Activated CD8-positive, alpha-beta T cell treated with anti-CD3 and anti-CD28 coated beads for 36 hours (primary cell): ENCODE results near the gene INTS4. TPM values are rescaled to one million over a fixed set of nuclear protein-coding genes. Genes with fewer than 3 reads are reported as not detected.
"Not testable (repeated sequence)": the region's sequence is repeated elsewhere in the genome, so short reads cannot be mapped to it uniquely, and the experiment has no call there.

ENCODE experiments used
- ATAC-seq: fragments of 200-7000 bp; cut with Tn5 transposase; one replicate; pipeline ENCODE4 v1.10.0; 2021; ENCODE audit warnings: mild to moderate bottlenecking, moderate library complexity
- CTCF ChIA-PET: fragments of 350-600 bp; sonication (Branson Sonifier 250); formaldehyde crosslinking; loops from one replicate; lab custom pipeline; 2021; ENCODE audit warnings: antibody characterized with exemption; lab: Charles Lee
- POLR2A ChIA-PET: fragments of 350-600 bp; sonication (Branson Sonifier 250); formaldehyde crosslinking; loops from one replicate; lab custom pipeline; 2021; ENCODE audit warnings: antibody characterized with exemption; lab: Charles Lee
- DNase-seq: peaks from one replicate; pipeline ENCODE4 v3.0.0-alpha.2; 2020
- H3K27ac Mint-ChIP-seq: one replicate; pipeline ENCODE4 v1.8.0; 2021; ENCODE audit warnings: mild to moderate bottlenecking, mixed read lengths
- H3K27me3 Mint-ChIP-seq: one replicate; pipeline ENCODE4 v1.8.0; 2021; ENCODE audit warnings: mixed read lengths
- H3K36me3 Mint-ChIP-seq: one replicate; pipeline ENCODE4 v1.8.0; 2021; ENCODE audit warnings: low read depth, mixed read lengths
- H3K4me1 Mint-ChIP-seq: one replicate; pipeline ENCODE4 v1.8.0; 2021; ENCODE audit warnings: low read depth, mixed read lengths
- H3K4me3 Mint-ChIP-seq: one replicate; pipeline ENCODE4 v1.8.0; 2021; ENCODE audit warnings: mild to moderate bottlenecking, moderate library complexity, mixed read lengths
- H3K9me3 Mint-ChIP-seq: one replicate; pipeline ENCODE4 v1.8.0; 2021; ENCODE audit warnings: mixed read lengths
- intact Hi-C: fragments of 100-400 bp; cut with micrococcal nuclease; formaldehyde crosslinking; loops from one replicate; pipeline ENCODE4 v1.10.0; 2022
- total RNA-seq, 2 experiments: library from RNA; stranded (reverse); gene quantifications; one replicate each; pipeline ENCODE4 v1.2.3, GENCODE V29; 2021
- TF ChIP-seq, protein P1 (sequence below): fragments of 200-600 bp; IDR thresholded peaks from one replicate; pipeline ENCODE4 v1.8.0; 2022; ENCODE audit warnings: antibody characterized with exemption, mild to moderate bottlenecking

INTS4 gene
- total RNA-seq, 2 experiments from 2014 or later: 44.4 to 45.8 TPM

DNA sequence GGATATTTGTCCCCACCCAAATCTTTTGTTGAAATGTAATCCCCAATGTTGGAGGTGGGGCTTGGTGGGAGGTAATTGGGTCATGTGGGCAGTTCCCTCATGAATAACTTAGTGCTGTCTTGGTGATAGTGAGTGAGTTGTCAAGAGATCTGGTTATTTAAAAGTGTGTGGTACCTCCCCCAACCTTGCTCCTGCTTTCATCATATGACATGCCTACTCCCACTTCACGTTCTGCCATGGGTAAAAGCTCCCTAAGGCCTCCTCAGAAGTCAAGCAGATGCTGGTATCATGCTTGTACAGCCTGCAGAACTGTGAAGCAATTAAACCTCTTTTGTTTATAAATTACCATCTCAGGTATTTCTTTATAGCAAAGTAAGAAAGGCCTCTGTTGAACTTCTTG is 143.0 kb downstream of the INTS4 start:
- H3K9me3 Mint-ChIP-seq: peaks cover 11% of the 10 kb centered on the region
- H3K27me3 Mint-ChIP-seq: no peaks in the 10 kb centered on the region
- CTCF ChIA-PET: no interaction called here
- POLR2A ChIA-PET: interaction anchor here (0.9 kb wide), 1 partner anchor 15 kb away, joined by 3 read pairs; no protein-coding TSS in a partner anchor
- ATAC-seq (no peak), DNase-seq (no peak)
- intact Hi-C loops: no loop called here
- peaks cover 39% of the 10 kb centered on the region for H3K36me3 Mint-ChIP-seq
- no peaks in the 10 kb centered on the region for H3K4me1 Mint-ChIP-seq
- no peak overlapping the region for H3K27ac Mint-ChIP-seq
- TF ChIP-seq, protein P1, sequence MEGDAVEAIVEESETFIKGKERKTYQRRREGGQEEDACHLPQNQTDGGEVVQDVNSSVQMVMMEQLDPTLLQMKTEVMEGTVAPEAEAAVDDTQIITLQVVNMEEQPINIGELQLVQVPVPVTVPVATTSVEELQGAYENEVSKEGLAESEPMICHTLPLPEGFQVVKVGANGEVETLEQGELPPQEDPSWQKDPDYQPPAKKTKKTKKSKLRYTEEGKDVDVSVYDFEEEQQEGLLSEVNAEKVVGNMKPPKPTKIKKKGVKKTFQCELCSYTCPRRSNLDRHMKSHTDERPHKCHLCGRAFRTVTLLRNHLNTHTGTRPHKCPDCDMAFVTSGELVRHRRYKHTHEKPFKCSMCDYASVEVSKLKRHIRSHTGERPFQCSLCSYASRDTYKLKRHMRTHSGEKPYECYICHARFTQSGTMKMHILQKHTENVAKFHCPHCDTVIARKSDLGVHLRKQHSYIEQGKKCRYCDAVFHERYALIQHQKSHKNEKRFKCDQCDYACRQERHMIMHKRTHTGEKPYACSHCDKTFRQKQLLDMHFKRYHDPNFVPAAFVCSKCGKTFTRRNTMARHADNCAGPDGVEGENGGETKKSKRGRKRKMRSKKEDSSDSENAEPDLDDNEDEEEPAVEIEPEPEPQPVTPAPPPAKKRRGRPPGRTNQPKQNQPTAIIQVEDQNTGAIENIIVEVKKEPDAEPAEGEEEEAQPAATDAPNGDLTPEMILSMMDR: no peak
- no peak overlapping the region for H3K4me3 Mint-ChIP-seq

DNA sequence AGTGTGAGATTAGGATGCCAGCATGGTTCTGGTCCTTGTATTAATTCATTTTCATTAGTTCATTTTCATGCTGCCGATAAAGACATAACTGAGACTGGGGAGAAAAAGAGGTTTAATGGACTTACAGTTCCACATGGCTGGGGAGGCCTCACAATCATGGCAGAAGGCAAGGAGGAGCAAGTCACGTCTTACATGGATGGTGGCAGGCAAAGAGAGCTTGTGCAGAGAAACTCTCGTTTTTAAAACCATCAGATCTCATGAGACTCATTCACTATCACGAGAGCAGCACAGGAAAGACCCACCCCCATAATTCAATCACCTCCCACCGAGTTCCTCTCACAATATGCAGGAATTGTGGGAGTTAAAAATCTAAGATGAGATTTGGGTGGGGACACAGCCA is 150.8 kb downstream of the INTS4 start:
- POLR2A ChIA-PET: not testable (repeated sequence)

DNA sequence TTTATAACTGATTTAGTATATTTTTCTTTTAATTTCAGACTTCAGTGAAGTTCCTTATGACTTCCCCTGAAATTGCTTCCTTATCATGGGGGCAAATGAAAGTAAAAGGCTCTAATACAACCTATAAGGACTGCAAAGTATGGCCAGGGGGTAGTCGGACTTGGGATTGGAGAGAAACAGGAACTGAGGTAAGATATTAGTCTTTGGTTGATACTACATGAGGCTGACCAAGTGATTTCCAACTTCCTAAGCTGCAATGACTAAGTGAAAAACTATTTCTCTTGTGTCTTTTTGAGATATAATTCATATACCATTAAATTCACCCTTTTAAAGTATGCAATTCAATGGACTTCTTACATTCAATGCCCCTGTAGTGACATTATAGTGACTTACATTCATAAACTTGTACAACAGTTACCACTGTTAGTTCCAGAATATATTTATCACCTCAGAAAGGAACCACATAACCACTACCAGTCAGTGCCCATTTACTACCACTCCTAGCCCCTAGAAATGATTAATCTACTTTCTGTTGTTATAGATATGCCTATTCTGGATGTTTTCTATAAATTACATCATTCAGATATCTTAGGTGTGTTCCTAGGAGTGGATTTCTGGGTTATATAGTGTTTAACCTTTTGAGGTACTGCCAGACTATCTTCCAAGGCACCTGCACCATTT is 151.9 kb downstream of the INTS4 start:
- H3K27me3 Mint-ChIP-seq: no peaks in the 10 kb centered on the region
- CTCF ChIA-PET: no interaction called here
- TF ChIP-seq, protein P1: no peak
- POLR2A ChIA-PET: no interaction called here
- no peak overlapping the region for H3K27ac Mint-ChIP-seq
- DNase-seq (no peak), ATAC-seq (no peak)
- intact Hi-C loops: no loop called here
- no peaks in the 10 kb centered on the region for H3K4me1 Mint-ChIP-seq
- peaks cover 28% of the 10 kb centered on the region for H3K36me3 Mint-ChIP-seq
- H3K4me3 Mint-ChIP-seq: no peak overlapping the region
- H3K9me3 Mint-ChIP-seq: peaks cover 17% of the 10 kb centered on the region

More for the DNA sequence above, 150.8 kb downstream of the INTS4 start:
- intact Hi-C loops, H3K27ac Mint-ChIP-seq, CTCF ChIA-PET, DNase-seq, ATAC-seq, H3K27me3 Mint-ChIP-seq, H3K4me3 Mint-ChIP-seq, H3K4me1 Mint-ChIP-seq: not testable (repeated sequence)
- H3K36me3 Mint-ChIP-seq: peaks cover 28% of the 10 kb centered on the region
- peaks cover 17% of the 10 kb centered on the region for H3K9me3 Mint-ChIP-seq

DNA sequence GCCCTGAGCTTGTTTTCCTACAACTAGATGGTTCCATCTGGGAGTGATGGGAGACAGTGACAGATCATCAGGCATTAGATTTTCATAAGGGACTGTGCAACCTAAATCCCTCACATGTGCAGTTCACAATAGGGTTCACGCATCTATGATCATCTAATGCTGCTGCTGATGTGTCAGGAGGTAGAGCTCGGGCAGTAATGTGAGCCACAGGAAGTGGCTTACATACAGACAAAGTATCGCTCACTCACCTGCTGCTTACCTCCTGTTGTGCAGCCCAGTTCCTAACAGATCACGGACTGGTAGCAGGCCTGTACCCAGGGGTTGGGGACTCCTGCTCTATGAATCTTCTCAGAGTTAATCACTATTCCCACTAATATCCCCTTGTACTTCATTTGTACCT is 161.2 kb downstream of the INTS4 start:
- POLR2A ChIA-PET: interaction anchor here (1.2 kb wide), 1 partner anchor 14 kb away, joined by 3 read pairs; no protein-coding TSS in a partner anchor
- H3K36me3 Mint-ChIP-seq: no peaks in the 10 kb centered on the region
- peak; percentile 60 for ATAC-seq

DNA sequence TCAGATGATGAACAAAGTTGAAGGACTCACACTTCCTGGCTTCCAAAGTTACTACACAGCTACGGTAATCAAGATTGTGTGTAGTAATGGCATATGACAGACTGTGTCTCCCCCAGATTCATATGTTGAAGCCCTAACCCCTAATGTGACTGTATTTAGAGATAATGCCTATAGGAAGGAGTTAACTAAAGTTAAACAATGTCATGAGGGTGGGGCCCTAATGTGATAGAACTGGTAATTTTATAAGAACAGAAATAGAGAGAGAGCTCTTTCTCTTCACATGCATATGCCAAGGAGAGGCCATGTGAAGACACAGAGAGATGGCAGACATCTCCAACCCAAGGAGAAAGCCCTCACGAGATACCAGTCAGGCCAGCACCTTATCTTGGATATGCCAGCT is 165.5 kb downstream of the INTS4 start:
- H3K4me1 Mint-ChIP-seq: peaks cover 4% of the 10 kb centered on the region
- H3K27me3 Mint-ChIP-seq: no peaks in the 10 kb centered on the region
- H3K4me3 Mint-ChIP-seq: no peak overlapping the region
- CTCF ChIA-PET: no interaction called here
- POLR2A ChIA-PET: no interaction called here
- DNase-seq (no peak), ATAC-seq (no peak)
- no peak overlapping the region for H3K27ac Mint-ChIP-seq
- no peaks in the 10 kb centered on the region for H3K36me3 Mint-ChIP-seq
- H3K9me3 Mint-ChIP-seq: peaks cover 3% of the 10 kb centered on the region
- TF ChIP-seq, protein P1: no peak
- intact Hi-C loops: no loop called here

More for the DNA sequence above, 161.2 kb downstream of the INTS4 start:
- no peak overlapping the region for H3K27ac Mint-ChIP-seq
- peaks cover 3% of the 10 kb centered on the region for H3K9me3 Mint-ChIP-seq
- peaks cover 4% of the 10 kb centered on the region for H3K4me1 Mint-ChIP-seq
- no peak overlapping the region for H3K4me3 Mint-ChIP-seq
- TF ChIP-seq, protein P1: no peak
- peak; percentile 13 for DNase-seq
- intact Hi-C loops: no loop called here
- CTCF ChIA-PET: interaction anchor here (0.6 kb wide), 1 partner anchor 531 kb away, joined by 3 read pairs; no protein-coding TSS in a partner anchor
- H3K27me3 Mint-ChIP-seq: no peaks in the 10 kb centered on the region

Other genes starting within 250 kb of the INTS4 start
- gene RSF1, start 173.9 kb downstream of the INTS4 start, total RNA-seq: 10 to 100 TPM; 45.4 to 47.7 TPM
- gene AAMDC, start 173.5 kb downstream of the INTS4 start, total RNA-seq: 1 to 10 TPM; 3.7 to 4.9 TPM
- under 1 TPM in 1 of 2 experiments, not detected in 1; 0.16 TPM for gene KCTD14, start 28.6 kb upstream of the INTS4 start, total RNA-seq
- not detected for gene THRSP, start 69.2 kb upstream of the INTS4 start, total RNA-seq
- gene NDUFC2, start 85.2 kb upstream of the INTS4 start, total RNA-seq: 100 to 1,000 TPM; 169 to 179 TPM
- 10 to 100 TPM; 45.5 to 47.7 TPM for gene ALG8, start 145.0 kb upstream of the INTS4 start, total RNA-seq
- gene KCTD21, start 194.0 kb upstream of the INTS4 start, total RNA-seq: 1 to 10 TPM; 4.1 to 5.2 TPM
- 1 to 10 TPM; 6.8 to 7.7 TPM for gene USP35, start 194.3 kb upstream of the INTS4 start, total RNA-seq